Dedifferentiated amniotic fluid mesenchymal stem cell (primary cell): ENCODE data around the gene PCSK5.

Experiments used
- DNase-seq: peaks from one replicate; pipeline ENCODE4 v3.0.0-alpha.2; 2016; ENCODE audit errors: extremely low spot score

Gene PCSK5

DNA sequence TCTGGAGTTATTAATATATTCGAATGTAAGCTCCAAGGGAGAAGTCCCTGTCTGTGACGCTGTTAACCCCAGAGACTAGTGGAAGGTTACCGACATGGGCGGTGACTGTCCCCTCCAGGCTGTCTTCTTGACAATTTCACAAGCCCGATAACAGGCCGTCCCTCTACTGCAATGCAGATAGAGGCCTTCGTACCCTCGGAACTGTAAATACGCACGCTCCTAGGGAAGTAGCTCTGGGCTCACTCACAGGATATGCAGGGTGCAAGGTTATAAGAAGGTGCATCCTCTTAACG, 504.4 kb downstream of the PCSK5 start:
- no peak for DNase-seq

GRCh38 chr9:76395381-76395780, 504.9 kb downstream of the PCSK5 start:
- DNase-seq = no peak

DNA sequence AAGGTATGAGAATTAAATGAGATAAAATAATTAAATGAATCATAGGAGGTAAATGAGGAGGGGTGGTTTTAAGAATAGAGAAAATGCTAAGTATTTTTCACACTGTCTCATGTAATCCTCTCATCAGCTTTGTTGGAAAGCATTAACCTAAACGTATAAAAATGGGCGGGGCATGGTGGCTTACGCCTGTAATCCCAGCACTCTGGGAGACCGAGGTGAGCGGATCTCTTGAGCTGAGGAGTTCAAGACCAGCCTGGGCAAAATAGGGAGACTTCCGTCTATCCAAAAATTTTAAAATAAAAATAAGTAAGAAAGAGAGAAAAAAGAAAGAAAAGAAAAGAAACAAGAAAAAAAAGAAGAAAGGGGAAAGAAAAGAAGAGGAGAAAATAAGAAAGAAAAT, 505.7 kb downstream of the PCSK5 start:
- DNase-seq = no peak

DNA sequence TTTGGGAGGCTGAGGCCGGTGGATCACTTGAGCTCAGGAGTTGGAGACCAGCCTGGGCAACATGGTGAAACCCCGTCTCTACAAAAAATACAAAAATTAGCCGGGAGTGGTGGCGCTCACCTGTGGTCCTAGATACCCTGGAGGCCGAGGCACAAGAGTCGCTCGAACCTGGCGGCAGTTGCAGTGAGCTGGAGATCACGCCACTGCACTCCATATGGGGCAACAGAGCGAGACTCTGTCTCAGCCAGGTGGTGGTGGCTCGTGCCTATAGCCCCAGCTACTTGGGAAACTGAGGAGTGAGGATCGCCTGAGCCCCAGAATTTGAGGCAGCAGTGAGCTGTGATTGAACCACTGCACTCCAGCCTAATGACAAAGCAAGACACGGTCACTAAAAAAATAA, 506.1 kb downstream of the PCSK5 start:
- DNase-seq = no peak

DNA sequence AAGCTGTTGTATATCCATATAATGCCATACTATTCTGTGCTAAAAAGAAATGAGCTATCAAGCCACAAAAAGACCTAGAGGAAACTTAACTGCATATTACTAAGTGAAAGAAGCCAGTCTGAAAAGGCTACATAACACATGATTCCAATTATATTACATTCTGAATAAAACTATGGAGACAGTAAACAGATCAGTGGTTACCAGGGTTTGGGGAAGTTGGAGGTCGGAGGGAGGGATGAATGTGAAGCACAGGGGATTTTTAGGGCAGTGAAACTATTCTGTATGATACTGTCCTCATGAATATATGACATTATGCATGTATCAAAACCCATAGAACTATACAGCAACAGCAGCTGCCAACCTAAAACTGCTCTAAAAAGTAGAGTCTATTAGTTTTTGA, 509.4 kb downstream of the PCSK5 start:
- DNase-seq = no peak

GRCh38 chr9:76400534-76401096, 510.1 kb downstream of the PCSK5 start:
- no peak for DNase-seq

GRCh38 chr9:76401176-76401575, 510.7 kb downstream of the PCSK5 start:
- DNase-seq = no peak

GRCh38 chr9:76401580-76402354, 511.3 kb downstream of the PCSK5 start:
- DNase-seq = no peak

GRCh38 chr9:76403352-76403751, 512.9 kb downstream of the PCSK5 start:
- peak; percentile 88 for DNase-seq

- no peak for DNase-seq
These were observed 513.9 kb downstream of the PCSK5 start for GRCh38 chr9:76404401-76404800.

DNA sequence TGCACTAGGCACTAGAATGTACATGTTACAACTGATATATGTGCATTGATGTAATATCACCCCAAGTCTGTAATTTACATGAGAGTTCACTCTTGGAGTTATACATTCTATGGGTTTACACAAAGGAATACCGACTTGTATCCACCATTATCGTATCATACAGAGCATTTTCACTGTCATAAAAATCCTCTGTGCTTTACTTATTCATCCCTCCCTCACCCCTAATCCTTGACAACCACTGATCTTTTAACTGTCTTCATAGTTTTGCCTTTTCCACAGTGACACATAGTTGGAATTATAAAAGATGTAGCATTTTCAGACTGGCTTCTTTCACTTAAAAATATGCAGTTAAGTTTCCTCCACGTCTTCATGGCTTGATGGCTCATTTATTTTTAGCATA, 514.9 kb downstream of the PCSK5 start:
- no peak for DNase-seq

DNA sequence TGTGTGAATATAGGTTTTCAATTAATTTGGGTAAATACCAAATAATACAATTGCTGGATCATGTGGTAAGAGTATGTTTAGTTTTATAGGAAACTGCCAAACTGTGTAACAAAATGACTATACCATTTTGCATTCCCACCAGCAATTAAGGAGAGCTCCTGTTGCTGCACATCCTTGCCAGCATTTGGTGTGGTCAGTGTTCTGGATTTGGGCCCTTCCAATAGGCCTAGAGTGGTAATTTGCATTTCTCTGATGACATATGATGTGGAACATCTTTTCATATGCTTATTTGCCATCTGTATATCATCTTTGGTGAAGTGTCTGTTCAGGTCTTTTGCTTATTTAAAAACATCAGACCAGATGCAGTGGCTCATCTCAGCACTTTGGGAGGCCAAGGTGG, 515.4 kb downstream of the PCSK5 start:
- no peak for DNase-seq
